IPS-11a (cell line): ENCODE results near the gene TDRD7.
"Not testable (repeated sequence)": the region's sequence is repeated elsewhere in the genome, so short reads cannot be mapped to it uniquely, and the experiment has no call there.

Experiments
- H3K4me3 ChIP-seq: one replicate; pipeline ENCODE4 v1.5.1; 2013; ENCODE audit warnings: low read depth, low read length, control low read depth

The TDRD7 gene

DNA sequence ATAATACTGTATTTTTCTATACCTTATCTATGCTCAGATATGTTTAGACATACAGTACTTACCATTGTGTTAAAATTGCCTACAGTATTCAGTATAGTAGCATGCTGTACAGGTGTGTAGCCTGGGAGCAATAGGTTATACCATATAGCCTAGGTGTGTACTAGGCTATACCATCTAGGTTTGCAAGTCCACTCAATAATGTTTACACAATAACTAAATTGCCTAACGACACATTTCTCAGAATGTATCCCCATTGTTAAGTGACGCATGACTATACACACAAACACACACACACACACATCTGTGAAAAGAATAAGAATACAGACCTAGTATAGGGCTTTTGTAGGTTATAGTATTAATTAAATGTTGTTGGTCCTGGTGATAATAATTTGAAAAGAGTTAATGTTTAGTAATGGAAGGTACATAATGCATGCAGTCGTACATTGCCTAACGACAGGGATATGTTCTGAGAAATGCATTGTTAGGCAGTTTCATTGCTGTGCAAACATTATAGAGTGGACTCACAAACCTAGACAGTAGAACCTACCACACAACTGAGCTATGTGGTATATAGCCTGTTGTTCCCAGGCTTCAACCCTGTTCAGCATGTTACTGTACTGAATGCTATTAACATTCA is 13.6 kb downstream of the TDRD7 start:
- no peak overlapping the region for H3K4me3 ChIP-seq

DNA sequence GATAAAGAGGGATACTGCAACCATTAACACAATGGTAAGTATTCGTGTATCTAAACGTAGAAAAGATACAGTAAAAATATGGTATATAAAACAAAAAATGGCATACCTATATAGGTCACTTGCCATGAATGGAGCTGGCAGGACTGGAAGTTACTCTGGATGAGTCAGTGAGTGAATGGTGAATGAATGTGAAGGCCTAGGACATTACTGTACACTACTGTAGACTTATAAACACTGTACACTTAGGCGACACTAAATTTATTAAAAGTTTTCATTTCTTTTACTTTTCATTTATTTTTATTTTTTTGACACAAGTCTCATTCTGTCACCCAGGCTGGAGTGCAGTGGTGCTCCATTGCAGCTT is 14.1 kb downstream of the TDRD7 start:
- H3K4me3 ChIP-seq: no peak overlapping the region

DNA sequence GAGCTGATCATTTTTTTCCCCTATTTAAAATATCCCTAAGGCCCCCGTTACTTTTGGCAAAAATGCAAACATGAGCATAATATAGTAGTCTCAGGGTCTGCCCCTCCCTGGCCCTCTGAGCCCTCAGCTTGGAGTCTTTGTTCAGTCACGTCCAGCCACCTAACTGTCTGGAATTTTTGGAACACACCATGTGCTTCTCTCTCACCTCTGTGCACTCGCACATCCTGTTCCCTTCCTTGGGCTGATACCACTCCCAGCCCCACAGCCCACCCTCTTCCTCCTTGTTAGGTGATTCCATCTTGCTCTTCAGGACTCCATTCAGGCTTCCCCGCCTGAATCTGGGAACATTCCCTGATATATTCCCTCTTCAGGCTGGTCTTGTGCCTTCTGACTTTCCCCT is 16.0 kb downstream of the TDRD7 start:
- no peak overlapping the region for H3K4me3 ChIP-seq

DNA sequence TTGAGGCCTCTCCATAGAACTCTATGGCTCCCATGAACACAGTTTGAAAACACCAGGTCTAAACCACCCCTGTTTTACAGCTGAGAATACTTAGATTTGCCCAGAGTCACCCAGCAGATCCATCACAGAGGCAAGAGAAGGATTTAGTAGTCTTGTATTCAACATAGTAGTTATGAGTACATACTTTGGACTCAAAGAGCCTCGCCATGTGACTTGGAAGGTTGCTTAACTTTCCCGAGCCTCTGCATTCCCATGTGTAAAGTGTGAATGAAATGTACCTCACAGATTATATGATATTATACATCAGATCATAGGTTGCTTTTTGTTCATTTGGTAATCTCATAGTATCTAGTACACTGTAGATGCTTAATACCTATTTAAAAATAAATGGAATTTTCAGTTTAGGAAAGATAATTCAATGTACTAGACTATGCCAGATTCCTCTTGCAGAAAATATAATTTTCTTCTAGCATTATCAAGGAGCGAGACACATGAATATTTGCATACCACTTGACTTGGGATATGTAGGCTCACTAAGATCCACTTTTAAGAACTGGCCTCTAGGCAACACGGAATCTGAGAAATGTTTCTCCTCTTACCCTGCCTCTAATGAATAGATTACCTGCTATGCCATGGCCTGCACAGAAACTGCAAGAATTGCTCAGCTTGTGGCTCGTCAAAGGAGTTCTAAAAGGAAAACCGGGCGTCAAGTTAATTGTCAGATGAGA is 18.6 kb downstream of the TDRD7 start:
- H3K4me3 ChIP-seq: no peak overlapping the region

DNA sequence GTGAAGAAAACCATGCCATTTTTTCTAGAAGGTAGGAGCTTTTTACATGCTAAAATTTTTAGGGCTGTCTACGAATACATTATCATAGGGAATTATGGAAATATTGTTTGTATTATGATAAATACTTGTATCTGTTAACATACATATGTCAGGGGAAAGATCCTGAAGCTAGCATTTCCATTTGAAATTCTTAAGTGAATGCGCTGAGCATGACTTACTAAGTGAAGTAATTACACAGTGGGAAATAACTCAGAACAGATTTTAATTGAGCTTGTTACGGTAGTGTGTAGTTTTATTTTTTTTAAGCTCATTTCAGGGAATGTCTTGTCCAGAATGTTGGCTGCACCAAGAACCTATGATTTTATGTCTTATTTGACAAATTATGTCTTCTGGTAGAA is 19.1 kb downstream of the TDRD7 start:
- H3K4me3 ChIP-seq: no peak overlapping the region

DNA sequence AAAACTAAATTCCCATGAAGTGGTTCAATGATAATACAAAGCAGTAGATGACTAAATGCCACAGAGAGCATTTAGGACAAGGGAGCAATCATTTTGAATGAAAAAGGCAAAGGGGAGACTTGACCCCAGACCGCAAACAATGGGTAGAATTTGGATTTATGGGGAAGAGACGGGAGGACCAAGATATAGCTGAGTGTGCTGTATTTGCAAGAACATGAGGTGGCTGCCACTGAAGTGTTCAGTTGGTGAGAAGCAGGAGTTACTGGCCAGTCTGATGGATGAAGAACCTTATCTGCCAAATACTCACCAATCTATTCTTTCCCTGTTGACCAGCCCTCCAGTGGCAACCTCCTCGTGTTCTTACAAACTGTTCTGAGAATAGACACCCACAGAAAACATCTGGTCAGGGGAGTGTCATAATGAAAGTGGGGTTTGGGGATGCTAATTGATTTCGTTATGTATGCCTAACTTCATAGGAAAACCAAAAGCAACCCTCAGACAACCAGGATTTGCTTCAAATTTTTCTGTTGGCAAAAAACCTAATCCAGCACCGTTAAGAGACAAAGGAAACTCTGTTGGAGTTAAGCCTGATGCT is 19.8 kb downstream of the TDRD7 start:
- no peak overlapping the region for H3K4me3 ChIP-seq

DNA sequence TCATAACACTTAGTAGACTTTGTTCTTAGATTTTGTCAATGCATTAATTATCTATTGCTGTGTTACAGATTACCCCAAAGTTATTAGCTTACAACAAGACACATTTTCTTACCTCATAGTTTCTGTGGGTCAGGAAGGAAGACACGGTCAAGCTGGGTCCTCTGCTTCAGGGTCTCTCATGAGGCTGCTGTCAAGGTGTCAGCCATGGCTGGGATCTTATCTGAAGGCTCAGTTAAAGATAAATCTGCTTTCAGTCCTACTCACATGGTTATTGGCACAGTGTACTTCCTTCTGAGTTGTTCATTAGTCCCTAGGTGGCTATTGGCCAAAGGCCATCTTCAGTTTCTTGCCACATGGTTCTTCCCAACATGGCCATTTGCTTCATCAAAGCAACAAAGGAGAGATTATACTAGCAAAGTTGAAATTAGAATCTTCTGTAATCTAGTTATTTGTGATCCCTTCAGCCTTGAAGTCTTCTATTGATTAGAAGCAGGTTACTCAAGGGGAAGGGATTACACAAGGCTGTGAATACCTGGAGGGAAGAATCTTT is 25.2 kb downstream of the TDRD7 start:
- no peak overlapping the region for H3K4me3 ChIP-seq

DNA sequence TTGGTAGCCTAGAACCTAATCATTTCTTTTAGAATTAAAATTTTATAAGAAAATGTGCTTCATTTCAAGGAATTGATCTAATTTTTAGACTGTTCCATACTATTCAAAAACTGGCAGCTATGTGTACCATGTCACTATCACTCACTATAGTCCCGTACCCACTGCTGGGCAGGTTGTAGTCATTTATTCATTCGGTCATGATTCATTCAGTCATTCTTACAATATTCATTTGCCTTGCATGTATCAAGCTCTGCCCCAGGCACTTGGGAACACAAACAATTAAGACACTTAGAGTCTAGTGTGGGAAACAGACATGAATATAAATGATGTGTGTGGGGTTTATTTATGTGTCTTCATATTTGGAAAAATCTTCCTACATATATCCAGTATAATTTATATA is 26.4 kb downstream of the TDRD7 start:
- no peak overlapping the region for H3K4me3 ChIP-seq

DNA sequence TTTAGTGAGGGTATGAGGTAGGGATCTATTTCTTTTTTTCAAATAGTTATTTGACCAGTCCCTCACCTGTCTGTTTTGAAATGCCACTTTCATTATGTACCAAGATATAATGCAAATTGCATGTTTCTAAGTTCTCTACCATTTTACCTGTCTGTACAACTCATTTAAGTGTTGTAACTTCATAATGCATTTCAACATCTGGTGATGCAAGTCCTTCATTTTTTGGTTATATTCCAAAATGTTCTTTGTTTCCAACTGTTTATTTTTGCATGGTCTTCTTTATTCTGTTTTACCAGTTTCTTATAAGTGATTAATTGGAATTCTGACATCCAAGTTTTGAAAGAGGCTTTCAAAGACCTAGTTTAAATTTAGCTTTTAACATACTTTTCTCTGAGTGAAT is 26.8 kb downstream of the TDRD7 start:
- no peak overlapping the region for H3K4me3 ChIP-seq

DNA sequence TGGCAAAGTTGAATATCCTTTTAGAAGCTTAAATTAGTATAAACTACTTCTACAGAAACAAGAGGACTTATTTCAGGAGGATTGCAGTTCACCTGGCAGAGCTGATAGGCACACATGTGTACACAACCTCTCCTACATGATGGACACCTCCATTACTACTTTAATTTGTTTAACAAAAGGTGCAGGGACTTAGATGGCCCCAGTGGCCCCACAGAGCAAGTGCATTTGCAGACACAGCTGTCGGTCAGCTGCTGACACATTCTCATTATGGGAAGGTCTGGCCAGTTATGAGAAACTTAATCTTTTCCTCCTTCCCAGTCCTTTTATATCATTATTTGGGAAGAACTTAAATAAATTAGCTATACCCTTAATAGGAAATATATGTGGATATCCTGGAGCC is 28.3 kb downstream of the TDRD7 start:
- H3K4me3 ChIP-seq: no peak overlapping the region

DNA sequence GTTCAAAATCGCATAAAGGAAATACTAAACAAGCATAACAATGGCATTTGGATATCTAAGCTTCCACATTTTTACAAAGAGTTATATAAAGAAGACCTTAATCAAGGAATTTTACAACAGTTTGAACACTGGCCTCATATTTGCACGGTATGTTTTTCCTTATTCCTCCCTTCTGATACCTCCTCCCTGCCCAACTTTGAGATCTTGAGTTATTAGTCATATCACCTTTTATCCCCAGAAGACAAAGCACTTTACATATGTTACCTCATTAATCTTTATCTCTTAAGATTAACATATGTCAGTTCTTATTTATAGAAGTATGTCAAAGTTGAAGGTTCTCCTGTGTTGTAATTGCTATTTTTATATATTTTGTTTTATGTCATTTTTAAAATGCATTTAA is 29.8 kb downstream of the TDRD7 start:
- no peak overlapping the region for H3K4me3 ChIP-seq

DNA sequence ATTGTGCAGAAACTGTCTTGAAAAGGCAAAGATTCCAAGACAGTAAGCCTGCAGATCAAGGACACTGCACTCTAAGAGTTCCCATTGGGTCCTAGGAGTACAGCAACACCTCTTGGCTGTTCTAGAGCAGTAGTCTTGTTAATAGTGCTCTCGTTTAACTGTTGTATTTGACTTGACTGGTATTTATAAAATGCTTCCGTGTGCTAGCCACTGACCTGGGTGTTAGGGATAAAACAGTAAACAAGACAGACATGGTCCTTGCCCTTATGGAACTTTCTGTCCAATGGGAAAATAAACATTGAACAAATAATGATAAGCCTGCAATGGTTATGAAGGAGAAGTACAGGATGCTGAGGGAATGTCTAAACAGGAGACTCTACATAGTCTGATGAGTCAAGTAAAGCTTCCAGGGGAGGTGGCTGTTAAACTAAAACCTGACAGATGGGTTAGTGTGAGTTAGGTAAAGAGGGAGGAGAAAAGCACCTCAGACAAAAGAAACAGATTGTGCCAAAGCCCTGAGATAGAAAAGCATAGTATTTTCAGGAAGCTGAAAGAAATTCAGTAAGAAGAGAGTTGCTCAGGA is 33.3 kb downstream of the TDRD7 start:
- no peak overlapping the region for H3K4me3 ChIP-seq

DNA sequence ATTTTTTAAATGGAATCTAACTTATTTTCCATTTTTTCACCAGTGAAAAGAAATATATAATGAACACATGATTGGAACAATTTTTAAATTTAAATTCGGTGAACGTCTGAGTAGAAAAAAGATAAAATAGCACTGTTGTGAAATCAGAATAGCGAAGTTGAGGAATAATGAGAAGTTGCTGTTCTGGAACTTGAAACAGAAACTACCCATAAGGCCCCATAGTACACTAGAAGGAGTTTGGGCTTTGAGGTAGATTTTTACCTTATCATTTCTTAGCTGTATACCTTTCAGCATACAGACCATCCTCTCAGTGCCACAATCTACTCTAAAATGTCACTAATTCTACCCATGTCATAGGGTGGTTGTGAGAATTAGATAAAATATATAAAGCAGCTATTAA is 35.1 kb downstream of the TDRD7 start:
- H3K4me3 ChIP-seq: no peak overlapping the region

DNA sequence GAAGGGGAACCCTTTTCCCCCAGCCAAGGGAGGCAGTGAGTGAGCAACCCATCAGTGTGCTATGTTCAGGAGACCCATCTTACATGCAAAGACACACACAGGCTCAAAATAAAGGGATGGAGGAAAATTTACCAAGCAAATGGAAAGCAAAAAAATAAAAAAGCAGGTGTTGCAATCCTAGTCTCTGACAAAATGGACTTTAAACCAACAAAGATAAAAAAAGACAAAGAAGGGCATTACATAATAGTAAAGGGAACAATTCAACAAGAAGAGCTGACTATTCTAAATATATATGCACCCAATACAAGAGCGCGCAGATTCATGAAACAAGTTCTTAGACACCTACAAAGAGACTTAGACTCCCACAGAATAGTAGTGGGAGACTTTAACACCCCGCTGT is 41.7 kb downstream of the TDRD7 start:
- not testable (repeated sequence) for H3K4me3 ChIP-seq

DNA sequence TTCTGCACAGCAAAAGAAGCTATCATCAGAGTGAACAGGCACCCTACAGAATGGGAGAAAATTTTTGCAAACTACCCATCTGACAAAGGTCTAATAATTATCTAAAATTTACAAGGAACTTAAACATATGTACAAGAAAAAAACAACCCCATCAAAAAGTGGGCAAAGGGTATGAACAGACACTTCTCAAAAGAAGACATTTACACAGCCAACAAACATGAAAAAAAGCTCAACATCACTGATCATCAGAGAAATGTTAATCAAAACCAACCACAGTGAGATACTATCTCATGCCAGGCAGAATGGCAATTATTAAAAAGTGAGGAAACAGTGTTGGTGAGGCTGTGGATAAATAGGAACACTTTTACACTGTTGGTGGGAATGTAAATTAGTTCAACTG is 44.9 kb downstream of the TDRD7 start:
- not testable (repeated sequence) for H3K4me3 ChIP-seq

DNA sequence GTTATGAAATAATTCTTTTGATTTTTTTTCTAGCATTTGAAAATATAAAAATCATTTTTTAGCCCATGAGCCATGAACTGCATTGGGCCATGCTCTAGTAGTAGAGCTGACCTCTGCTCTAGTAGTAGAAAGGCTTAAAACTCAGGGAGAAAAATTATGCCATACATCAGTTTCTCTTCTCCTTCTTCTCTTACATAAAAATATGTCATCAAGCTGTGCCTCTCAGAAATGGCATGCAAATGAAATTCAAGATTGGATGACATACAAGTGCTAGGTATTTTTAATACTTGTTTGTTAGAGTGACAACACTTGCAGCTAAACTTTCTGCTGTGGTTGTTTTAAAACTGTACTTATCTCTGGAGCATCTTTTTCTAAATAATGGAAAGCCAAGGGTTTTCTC is 47.4 kb downstream of the TDRD7 start:
- no peak overlapping the region for H3K4me3 ChIP-seq

DNA sequence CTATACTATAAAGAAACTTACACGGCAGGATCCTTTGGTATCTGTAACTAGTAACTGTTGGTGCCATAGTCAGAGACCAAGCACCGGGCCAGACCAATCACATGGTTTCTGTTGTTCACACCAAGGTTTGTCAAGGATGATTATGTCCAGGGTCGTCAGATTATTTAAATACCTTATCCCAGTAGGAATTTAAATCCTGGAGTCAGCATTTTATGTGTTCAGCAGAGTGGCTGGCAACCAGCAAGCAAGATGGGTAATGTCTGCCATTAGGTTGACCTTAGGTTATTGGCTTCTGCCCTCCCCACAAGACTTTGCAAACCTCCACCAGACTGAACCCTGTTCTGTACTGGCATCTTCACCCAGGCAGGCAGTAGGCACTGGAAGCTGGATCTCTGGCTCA is 50.3 kb downstream of the TDRD7 start:
- no peak overlapping the region for H3K4me3 ChIP-seq

DNA sequence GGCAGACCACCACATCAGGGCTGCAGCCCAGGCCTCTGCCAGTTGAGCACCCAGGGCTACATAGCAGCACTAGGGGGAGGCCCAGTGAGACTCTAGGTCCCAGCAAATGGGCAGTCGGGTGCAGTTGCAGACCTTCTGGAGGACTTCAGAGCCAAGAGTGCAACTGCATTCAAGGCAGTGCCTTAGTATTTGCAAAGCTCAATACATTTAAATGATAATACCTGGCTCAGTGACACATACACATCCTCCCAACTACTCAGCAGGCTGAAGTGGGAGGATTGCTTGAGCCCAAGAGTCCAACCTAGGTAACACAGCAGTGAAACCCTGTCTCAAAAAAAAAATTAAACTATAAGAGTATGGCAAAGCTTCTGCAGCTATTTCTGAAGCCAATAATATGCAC is 51.0 kb downstream of the TDRD7 start:
- H3K4me3 ChIP-seq: no peak overlapping the region

DNA sequence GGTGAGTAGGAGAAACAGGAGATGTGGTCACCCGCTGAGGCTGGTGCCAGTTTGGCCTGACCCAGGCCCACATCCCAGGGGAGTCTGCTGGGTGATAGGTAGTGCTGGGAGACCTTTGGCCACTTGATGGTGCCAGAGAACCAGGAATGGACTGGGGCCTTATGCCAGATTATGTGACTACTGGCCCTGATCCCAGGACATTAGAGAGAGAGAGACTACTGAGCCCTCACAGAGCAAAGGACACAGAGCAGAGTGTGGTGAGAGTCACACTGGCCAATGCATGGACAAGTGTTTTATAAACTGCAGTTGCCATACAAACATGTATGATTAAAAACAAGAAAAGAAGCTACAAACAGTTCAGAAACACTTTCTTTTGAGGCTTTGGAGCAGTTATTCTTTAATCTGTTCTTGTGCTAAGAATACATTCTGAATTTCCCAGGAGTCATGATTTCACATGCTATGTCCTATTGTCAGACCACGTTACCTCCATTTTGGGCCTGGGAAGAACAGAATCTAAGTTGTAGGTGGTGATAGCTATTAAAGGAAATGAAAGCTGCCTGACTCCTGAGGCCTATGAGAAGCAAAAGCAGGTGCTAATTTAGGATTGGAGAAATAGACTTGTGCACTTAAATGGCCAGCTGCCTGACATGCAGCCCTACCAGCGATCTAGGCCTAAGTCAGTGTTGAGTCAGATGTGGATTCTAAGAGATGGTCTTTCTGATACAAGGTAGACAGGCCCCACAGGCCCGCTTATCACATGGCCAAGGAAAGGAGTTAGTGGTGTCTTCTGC is 57.0 kb downstream of the TDRD7 start:
- no peak overlapping the region for H3K4me3 ChIP-seq

DNA sequence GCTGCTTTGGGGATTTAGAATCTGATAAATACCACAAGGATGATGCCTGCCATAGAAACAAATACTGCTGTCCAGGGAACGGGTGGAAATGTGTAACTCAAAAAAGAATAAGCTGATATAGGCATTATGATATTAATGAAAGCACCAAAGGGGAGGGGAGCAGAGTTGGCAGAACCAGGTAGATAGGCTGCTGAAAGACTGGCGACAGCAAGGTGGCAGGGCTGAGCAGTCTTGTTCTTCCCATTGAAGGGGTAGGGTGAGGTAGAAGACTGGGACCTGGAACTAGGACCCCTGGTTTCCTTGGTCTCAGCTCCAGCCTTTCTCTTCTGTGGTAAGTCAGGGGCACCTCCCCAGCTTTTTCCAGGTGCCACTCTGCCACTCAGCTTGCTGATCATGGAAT is 58.2 kb downstream of the TDRD7 start:
- H3K4me3 ChIP-seq: no peak overlapping the region

DNA sequence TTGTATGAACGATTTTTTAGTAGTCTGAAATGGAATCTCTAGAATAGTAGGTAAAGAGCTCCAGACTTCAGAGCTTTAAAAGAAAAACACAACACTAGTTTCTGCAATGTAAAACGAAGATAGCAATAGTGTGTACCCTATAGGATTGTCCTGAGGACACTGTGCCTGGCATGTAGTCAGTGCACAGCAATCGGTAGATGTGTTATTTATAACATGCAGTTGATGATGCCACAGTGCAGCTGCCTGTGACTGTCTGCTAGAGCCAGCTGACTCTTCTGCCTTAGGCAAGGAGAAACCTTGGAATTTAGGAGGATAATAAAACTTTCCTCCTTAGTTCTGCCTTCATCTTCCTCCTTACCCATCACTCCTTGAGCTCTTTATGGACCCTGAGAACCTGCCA is 61.8 kb downstream of the TDRD7 start:
- no peak overlapping the region for H3K4me3 ChIP-seq
